Activated CD4-positive, CD25-positive, alpha-beta regulatory T cell treated with anti-CD3 and anti-CD28 coated beads, Interleukin-2, amount 50 U/mL, for 72 hours (primary cell): ENCODE data around the gene SVBP.

Source experiments
- DNase-seq: peaks from one replicate; pipeline ENCODE4 v3.0.0; 2021

The SVBP gene

DNA sequence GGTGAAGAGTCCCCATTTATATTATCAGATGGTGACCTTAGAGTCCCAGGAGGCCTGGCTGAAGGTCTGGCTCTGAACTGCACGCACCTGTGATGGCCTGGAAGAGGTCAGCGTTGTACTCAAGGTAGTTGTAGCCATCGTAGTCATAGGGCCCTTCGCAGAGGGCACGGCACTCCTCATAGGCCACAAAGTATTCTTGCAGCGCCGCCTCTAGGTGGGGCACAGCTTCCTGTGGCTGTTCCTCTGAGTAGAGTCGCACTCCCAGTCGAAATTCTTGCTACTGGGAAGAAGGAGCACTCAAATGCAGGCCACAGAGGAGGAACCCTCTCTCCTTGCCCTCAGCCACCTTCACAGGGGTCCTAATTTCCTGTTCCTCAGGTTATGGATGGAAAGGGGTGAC is 58.1 kb downstream of the SVBP start:
- DNase-seq: no peak

DNA sequence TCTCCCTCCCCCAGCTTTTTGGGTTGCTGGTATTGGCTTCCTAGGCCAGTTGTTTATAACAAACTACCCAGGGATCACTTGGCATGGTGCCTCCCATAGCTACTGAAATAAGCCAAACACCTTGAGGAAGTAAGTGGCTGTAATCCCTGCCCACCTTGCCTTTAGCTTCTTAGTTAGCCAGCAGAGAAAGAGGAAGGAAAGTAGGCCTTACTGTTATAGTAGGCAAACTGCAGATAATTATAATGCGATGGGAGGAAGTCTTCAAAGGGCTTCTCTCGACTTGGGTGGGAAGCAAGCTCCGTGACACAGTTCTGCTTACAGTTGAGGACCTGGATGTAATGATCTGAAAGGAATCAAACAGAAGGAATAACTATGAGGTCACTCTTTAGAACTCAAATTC is 58.6 kb downstream of the SVBP start:
- no peak for DNase-seq

DNA sequence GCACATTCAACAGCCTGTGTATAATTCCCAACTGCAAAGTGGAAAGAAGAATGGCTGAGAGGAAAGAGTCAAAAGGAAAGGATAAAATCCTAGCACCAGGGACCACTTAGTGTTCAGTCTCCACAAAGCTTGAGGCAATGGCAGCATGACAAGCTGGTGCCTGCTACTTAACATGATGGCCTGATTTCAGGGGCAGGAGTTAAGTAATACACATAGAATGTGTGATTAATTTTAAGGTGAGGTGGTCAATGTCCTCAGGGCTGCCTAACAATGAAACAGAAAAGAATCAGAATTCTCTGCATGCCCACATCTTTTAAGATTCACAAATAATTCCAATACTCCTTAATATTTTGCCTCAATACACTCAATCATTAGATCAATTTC is 59.3 kb downstream of the SVBP start:
- DNase-seq: no peak
